Right hindlimb (tissue), 1 donor: ENCODE results near the gene SMARCA4.

Source experiments
- DNase-seq: peaks from one replicate; pipeline ENCODE4 v3.0.0-alpha.2; 2018

SMARCA4 gene

DNA sequence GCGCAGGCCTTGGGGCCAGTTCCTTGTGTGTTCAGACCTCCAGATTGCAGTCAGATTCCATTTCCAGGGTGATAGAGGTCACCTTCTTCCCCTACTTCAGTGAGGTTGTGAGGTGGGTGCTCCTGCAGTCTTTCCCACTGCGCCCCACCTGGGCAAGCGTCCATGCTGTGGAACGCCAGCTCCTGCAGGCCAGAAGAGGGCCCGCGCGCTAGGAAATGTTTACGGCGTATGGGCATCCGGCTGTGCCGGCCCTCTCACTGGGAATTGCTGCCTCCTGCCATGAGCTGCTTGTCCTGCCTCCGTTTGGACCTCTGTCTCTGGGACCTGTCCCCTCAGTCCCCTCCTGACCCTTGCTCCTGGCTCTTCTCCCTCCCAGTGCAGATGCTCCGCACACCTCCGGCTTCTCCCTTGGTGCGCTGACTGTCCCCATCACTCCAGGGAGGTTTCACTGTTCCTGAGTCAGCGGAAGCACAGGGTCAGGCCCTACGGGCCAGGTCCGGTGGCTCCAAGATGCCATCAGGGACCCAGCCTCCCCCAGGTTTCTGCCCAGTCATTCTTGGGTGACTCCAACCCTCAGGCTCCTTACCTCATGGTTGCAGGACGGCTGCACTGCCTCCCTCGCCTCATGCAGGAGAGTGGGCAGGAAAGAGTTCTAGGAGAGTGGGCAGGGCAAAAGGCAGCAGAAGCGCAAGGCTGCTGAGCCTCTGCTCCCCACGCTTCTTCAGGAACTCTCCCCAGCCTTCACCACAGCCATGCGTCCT lies 56.6 kb downstream of the SMARCA4 start:
- no peak for DNase-seq

DNA sequence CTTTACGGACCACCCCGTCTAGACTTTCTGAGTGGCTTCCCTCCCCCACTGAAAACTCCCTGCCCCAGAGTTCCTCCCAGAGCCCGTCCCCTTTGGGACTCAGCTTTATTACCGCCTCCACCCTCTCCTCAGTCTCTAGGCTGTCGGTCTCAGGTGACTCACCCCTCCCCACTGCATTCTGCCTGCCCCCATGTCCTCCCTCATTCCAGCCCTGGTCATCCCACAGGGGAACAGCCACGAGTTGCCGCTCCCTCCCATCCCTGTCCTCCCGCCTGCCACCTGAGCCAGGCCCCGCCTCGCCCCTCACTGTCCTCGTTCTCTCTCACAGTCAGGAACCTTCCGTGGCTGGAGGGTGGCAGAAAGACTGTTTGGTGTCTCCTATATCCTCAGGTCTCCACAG lies 57.3 kb downstream of the SMARCA4 start:
- DNase-seq, result no peak

DNA sequence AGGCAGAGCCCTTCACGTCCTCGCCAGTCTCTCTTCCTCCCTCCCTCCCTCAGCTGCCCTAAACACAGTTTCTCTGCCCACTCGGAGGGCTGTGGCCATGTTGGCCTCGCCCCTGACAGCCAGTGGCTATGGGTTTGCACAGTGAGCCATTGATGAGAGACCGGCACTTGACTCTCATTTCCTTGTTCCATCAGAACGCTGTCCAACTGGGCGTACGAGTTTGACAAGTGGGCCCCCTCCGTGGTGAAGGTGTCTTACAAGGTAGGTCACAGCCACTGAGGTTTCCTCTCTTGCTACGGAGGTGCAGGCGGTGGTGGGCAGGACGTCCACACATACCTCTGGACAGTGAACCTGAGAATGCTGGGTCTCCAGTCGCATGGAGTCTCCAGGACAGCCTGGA lies 57.9 kb downstream of the SMARCA4 start:
- no peak for DNase-seq

GRCh38 chr19:11019262-11019661 lies 58.4 kb downstream of the SMARCA4 start:
- DNase-seq, result no peak

DNA sequence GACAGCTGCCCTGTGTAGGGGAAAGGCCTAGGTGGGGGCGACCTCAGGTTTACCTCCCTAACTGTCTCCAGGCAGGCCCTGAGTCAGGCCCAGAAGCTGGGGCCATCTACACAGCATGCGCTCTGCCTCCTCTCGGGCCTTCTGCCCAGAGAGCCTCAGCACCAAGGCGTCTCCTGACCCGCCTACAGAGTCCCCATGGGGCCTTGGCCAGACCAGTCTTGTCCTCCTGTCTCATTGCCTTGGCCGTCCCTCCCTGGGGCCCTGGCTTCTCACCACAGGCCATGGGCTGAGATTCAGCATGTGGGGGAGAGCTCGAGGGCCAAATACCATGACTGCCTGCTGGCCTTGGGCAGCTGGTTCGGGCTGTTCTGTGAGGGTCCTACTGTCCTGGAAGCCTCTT lies 59.0 kb downstream of the SMARCA4 start:
- DNase-seq, result no peak

DNA sequence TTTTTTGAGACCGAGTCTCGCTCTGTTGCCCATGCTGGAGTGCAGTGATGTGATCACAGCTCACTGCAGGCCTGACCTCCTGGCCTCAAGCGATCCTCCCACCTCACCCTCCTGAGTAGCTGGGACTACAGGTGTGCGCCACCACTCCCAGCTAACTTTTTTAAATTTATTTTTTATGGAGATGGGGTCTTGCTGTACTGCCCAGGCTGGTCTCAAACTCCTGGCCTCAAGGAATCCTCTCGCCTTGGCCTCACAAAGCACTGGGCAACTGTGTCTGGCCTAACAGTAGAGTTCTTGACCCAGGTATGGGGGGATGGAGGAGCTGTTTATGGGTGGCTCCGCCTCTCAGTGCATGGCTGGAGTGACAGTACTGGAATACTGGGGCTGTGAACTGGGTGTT lies 59.6 kb downstream of the SMARCA4 start:
- DNase-seq, result no peak

DNA sequence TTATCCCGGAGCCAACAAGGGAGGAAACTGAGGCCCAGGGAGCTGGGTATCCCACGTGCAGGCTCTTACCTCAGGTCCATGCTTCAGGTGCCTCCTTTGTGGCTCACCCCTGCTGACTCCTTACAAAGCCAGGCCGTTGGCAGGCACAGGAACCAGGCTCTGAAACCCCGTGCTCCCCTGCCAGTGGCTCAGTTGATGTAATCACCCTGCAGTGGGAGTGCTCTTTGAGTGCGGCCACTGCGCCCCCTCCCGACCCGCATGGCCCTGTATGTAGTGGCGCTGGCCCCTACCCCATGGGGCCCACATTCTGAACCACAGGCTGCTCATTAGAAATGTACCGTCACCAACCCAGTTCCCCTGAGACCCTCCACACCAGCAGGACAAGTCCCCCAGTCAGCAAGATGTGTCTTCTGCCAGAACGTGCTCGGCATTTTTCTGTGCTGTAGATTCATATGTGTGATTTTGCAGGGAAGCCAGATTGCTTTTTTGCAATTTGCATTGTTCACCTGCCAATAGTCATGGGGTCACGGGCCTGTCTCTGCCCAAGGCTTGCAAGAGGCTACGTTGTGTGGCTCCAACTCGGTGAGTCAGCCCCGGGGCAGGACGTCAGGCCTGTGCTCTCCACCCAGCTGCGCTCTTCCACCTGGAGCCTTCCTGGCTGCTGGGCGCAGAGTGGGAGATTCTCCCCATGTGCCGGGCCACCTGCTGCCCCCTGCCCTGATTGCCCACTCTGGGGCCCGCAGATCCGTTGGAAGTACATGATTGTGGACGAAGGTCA lies 60.3 kb downstream of the SMARCA4 start:
- no peak for DNase-seq

DNA sequence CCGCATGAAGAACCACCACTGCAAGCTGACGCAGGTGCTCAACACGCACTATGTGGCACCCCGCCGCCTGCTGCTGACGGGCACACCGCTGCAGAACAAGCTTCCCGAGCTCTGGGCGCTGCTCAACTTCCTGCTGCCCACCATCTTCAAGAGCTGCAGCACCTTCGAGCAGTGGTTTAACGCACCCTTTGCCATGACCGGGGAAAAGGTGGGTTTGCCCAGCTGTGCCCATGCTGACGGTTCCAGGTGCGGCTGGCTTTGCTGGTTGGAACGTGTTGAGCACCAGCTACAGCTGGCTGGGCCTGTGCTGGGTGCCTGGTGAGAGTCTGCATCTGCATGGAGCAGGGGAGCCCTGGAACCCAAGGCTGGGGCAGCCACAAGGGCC lies 60.9 kb downstream of the SMARCA4 start:
- no peak for DNase-seq

DNA sequence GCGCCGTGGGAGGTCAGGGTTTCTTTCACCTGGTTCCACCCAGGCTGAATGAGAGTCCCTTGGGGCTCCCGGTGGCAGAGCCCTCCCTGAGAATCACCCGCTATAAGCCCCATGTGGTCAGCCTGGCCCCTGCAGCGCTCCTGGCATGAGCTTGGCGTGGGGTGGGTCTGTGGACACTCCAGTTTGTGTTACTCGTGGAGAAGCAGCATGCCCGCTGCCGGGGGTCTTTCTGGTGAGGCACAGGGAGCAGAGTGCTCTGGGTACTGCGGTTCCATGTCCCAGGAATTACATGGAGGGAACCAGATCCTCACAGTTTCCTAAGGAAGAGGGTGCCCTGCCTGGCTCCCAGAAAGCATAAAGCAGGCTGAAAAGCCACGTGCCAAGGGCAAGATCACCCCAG lies 62.2 kb downstream of the SMARCA4 start:
- no peak for DNase-seq

DNA sequence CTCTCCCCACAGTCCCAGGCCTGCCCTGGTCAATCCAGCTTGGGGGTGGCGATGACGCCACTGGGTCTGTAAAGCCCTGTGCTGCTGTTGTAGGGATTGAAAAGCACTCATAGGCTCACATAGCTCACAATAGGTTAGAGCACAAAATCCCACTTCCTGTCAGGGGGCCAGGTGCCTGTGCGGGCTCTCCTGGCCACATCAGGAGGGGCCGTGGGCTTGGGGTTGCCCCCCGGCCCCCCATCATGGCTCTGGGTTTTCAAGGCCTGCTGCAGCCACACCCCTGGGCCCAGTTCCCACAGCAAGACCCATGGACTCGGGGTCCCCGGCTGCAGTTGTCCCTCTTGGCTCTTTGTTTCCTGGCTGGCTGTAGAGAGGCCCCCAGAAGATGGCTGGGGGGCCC lies 62.9 kb downstream of the SMARCA4 start:
- DNase-seq, result no peak

- DNase-seq, result no peak
These were observed 63.4 kb downstream of the SMARCA4 start for GRCh38 chr19:11024259-11024658.

GRCh38 chr19:11025006-11025405 lies 64.2 kb downstream of the SMARCA4 start:
- DNase-seq, result no peak

GRCh38 chr19:11025445-11025844 lies 64.6 kb downstream of the SMARCA4 start:
- no peak for DNase-seq

- DNase-seq, result no peak
These were observed 65.2 kb downstream of the SMARCA4 start for GRCh38 chr19:11025997-11026396.

GRCh38 chr19:11027381-11027780 lies 66.6 kb downstream of the SMARCA4 start:
- DNase-seq, result no peak

- DNase-seq, result no peak
These were observed 67.3 kb downstream of the SMARCA4 start for GRCh38 chr19:11028146-11028545.

DNA sequence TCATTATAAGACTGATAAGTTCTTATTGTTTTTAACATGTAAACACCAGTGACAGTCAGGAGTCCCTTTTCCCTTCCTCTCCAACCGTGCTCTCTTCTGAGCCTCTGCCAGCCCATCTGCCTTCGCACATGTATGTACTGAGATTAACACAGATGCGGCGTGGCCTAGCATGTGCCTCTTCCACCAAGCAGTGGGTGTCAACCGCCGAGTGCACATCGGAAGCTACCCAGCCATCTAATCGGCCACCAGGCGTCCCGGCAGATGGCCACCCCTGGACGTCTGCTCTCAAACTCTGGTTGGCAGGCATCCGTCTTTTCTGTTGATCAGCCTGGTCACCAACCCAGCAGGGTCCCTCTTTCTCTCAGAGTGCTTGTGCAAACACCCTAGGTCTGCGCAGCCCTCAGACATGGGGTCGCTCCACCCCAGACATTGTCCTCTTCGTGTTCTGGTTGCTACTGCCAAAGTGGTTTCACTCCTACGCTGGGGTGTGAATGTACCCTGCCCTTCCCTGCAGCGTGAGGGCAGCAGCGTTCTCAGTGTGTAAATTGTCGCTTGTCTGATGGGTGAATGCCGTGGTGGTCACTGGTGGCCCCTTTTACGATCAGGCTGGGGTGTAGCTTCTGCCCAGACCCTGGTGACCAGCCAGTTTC lies 70.7 kb downstream of the SMARCA4 start:
- no peak for DNase-seq

GRCh38 chr19:11033251-11033650 lies 72.4 kb downstream of the SMARCA4 start:
- DNase-seq, result no peak

GRCh38 chr19:11033763-11034162 lies 72.9 kb downstream of the SMARCA4 start:
- no peak for DNase-seq

DNA sequence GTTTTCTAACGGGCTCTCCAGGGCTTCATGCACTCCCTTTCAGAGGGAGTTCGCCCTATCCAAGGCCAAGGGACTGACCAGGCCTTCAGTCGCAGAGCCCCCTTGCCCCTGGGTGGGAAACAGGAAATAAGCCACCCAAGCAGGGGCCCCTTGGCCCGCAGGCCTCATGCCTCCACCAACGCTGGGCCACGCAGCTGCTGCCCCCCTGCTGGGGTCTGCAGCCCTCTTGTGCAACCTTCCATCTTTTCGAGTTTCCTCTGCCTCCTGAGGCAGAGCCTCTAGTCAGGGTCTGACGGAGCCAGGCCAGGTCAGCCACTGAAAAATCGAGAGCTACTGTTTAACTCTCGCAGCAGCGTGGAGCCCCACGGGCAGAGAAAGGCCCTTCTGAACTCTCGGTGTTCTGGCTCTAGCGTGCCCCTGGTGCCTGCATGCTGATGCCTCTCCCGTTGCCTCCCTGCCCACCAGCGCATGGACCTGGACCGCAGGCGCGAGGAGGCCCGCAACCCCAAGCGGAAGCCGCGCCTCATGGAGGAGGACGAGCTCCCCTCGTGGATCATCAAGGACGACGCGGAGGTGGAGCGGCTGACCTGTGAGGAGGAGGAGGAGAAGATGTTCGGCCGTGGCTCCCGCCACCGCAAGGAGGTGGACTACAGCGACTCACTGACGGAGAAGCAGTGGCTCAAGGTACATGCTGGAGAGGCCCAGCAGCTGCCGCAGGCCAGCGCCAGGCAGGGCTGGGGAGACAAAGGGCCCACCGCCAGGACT lies 73.8 kb downstream of the SMARCA4 start:
- DNase-seq, result no peak

DNA sequence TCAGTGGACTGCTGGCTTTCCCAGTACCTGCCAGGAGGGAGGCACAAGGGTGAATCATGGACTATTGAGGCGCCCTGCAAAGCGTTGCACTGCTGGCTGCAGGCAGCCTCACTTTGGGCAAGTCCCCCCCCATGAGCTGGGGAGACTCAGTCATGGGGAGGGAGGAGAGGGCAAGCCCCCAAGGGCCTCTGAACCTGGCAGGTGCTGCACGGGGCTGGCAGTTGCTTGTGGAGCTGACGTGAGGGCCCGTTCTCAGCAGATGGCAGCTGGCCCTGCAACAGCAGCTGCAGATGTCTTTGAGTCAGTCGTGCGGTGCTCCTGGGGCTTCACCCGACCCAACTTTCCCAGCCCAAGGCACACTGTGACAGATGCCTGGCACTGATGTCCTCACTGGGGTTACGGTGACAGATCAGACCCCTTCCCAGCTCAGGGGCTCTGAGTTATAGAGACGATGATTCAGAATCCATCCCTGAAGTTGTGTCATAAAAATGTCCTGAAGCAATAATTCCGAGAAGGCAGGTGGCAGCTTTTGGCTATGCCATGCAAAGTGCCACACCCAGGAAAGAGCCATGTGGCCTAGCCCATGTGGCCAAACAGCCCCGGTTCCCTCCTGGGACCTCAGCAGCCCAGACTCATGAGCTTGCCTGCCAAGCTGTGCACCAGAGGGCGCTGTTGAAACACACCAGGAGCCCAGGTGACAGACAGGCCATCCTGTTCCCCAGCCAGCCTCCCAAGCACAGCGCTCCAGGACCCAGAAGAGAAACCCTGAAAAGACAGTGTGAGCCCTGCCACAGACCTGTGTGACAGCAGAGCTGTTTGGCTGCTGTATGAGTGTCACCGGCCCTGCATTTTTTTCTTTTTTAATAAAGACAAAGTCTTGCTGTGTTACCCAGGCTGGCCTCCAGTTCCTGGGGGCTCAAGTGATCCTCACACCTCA lies 74.9 kb downstream of the SMARCA4 start:
- DNase-seq, result peak; percentile 91

DNA sequence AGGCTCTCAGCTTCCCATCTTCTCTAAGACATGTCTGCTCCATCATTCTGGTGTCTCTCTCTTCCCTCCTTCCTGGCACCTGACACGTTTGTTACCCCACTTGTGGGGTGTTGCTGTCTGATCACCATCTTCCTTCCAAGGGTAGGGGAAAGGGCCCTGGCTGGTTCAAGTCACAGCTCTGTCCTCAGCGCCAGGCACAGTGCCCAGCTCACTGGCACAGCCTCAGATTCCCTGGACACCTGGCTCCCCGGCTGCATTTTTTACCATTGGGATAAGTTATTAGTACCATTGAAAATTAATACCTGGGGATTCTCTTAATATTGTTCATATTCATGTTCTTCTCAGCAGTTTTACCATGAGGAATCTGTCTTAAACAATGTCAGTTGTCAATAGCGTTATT lies 77.7 kb downstream of the SMARCA4 start:
- no peak for DNase-seq
